ENCODE data around the gene ARHGAP12. TPM values are rescaled to one million over a fixed set of nuclear protein-coding genes. Genes with fewer than 3 reads are reported as not detected.

Gene ARHGAP12
- polyA plus RNA-seq, 1 of the 3 experiments (the other 2 are of a cell fraction): 8.6 TPM

DNA sequence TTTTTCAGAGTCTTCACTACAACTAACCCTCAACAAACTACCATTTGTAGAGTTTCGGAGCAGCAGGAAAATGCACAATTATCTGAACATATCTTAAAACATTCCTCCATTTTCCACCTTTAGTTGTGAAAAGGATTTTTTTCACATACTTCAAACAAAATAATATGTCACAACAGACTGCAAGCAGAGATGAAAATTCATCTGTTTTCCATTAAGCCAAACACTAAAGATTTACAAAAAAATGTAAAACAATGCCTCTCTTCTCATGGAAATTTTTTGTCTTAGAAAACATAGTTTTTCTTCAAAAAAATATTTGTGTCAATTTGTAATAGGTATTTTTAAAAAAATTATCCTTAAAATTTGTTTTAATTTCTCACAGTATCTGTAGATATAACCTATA lies 98.9 kb downstream of the ARHGAP12 start:
- Histone ChIP-seq H3F3A (replicated peaks; ENCODE audit: insufficient read depth) (no peaks in the 10 kb centered on the region), H3K9ac (no peak overlapping the region), H2AFZ (ENCODE audit: low read depth) (no peak overlapping the region), H3K79me2 (ENCODE audit: insufficient read depth) (peaks cover 16% of the 10 kb centered on the region), H3K9me2 (peaks cover 5% of the 10 kb centered on the region; the same call in 1 of the 2 replicates), H3K27ac (ENCODE audit: low read depth in 2 of 2, low read length in 1 of 2) (no peak overlapping the region; a peak in 1 of 4 replicates), H3K4me3 (ENCODE audit: low read depth in 2 of 2, low read length in 1 of 2) (no peak overlapping the region), H3K9me3 (no peaks in the 10 kb centered on the region), H3K4me2 (no peak overlapping the region), H4K20me1 (ENCODE audit: insufficient read depth) (no peaks in the 10 kb centered on the region), H3K36me3 (replicated peaks in 1 of 2; ENCODE audit: control insufficient read depth in 1 of 2, insufficient read depth in 2 of 2, low read length in 1 of 2) (peaks cover 6 to 27% of the 10 kb centered on the region in 2 experiments), H3K4me1 (ENCODE audit: control insufficient read depth in 1 of 2, insufficient read depth in 2 of 2, low read depth in 1 of 2, low read length in 1 of 2) (peaks cover 19 to 21% of the 10 kb centered on the region in 2 experiments), H3K27me3 (ENCODE audit: insufficient read depth) (no peaks in the 10 kb centered on the region)
- 100% methylated on average over 1 of the region's 1 CpG for WGBS (ENCODE audit: low lambda C conversion rate)
- ChIA-PET CTCF (no interaction called here), POLR2A (no interaction called here)
- no peak for DNase-seq
- TF ChIP-seq MEF2A (IDR thresholded peaks at IDR 0.05; ENCODE audit: borderline replicate concordance, low read depth): no peak
- peak; percentile 46 for TF ChIP-seq TCF12 (IDR thresholded peaks at IDR 0.05)
- no peak for TF ChIP-seq FOXJ3 (CRISPR knock-in tag; IDR thresholded peaks at IDR 0.05)

DNA sequence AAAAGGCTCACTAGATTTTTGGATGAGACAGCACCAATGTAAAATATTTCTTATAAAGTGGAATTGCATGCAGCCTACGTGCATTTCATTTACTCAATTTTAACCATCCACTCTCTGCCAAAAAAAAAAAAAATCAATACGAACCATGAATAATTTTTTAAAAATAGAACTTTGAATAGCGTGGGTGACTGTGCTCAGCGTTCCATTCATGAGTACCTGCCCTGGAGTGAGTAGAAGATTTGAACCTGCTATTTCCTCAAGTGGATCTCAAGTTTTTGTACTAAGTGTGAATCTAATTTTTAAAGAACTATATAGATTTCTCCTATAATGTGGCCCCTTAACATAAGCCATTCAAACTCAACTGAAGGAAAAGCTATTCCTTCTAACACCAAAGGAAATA lies 105.3 kb downstream of the ARHGAP12 start:
- H3K4me2 ChIP-seq: no peak overlapping the region
- peaks cover 16% of the 10 kb centered on the region for H3K79me2 ChIP-seq (ENCODE audit: insufficient read depth)
- ChIA-PET POLR2A (no interaction called here), CTCF (no interaction called here)
- H3K9ac ChIP-seq: no peak overlapping the region
- peaks cover 4% of the 10 kb centered on the region for H3F3A ChIP-seq (replicated peaks; ENCODE audit: insufficient read depth)
- no peak overlapping the region for H3K4me3 ChIP-seq (ENCODE audit: low read depth in 2 of 2, low read length in 1 of 2)
- H3K36me3 ChIP-seq (replicated peaks in 1 of 2; ENCODE audit: control insufficient read depth in 1 of 2, insufficient read depth in 2 of 2, low read length in 1 of 2): peaks cover 23 to 59% of the 10 kb centered on the region in 2 experiments
- peaks cover 4% of the 10 kb centered on the region; the same call in 1 of the 2 replicates for H3K9me2 ChIP-seq
- 96% methylated on average over 4 of the region's 4 CpGs for WGBS (ENCODE audit: low lambda C conversion rate)
- DNase-seq: no peak
- no peaks in the 10 kb centered on the region for H3K27me3 ChIP-seq (ENCODE audit: insufficient read depth)
- no peak overlapping the region for H3K27ac ChIP-seq (ENCODE audit: low read depth in 2 of 2, low read length in 1 of 2)
- no peaks in the 10 kb centered on the region for H4K20me1 ChIP-seq (ENCODE audit: insufficient read depth)
- no peaks in the 10 kb centered on the region for H3K9me3 ChIP-seq
- TF ChIP-seq, protein P1, sequence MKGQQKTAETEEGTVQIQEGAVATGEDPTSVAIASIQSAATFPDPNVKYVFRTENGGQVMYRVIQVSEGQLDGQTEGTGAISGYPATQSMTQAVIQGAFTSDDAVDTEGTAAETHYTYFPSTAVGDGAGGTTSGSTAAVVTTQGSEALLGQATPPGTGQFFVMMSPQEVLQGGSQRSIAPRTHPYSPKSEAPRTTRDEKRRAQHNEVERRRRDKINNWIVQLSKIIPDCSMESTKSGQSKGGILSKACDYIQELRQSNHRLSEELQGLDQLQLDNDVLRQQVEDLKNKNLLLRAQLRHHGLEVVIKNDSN (IDR thresholded peaks at IDR 0.05; ENCODE audit: borderline replicate concordance, low read depth): no peak
- TF ChIP-seq, protein P2, sequence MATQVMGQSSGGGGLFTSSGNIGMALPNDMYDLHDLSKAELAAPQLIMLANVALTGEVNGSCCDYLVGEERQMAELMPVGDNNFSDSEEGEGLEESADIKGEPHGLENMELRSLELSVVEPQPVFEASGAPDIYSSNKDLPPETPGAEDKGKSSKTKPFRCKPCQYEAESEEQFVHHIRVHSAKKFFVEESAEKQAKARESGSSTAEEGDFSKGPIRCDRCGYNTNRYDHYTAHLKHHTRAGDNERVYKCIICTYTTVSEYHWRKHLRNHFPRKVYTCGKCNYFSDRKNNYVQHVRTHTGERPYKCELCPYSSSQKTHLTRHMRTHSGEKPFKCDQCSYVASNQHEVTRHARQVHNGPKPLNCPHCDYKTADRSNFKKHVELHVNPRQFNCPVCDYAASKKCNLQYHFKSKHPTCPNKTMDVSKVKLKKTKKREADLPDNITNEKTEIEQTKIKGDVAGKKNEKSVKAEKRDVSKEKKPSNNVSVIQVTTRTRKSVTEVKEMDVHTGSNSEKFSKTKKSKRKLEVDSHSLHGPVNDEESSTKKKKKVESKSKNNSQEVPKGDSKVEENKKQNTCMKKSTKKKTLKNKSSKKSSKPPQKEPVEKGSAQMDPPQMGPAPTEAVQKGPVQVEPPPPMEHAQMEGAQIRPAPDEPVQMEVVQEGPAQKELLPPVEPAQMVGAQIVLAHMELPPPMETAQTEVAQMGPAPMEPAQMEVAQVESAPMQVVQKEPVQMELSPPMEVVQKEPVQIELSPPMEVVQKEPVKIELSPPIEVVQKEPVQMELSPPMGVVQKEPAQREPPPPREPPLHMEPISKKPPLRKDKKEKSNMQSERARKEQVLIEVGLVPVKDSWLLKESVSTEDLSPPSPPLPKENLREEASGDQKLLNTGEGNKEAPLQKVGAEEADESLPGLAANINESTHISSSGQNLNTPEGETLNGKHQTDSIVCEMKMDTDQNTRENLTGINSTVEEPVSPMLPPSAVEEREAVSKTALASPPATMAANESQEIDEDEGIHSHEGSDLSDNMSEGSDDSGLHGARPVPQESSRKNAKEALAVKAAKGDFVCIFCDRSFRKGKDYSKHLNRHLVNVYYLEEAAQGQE (IDR thresholded peaks at IDR 0.05; ENCODE audit: low read depth, low read length): no peak
- TF ChIP-seq POLR2AphosphoS5 (IDR thresholded peaks at IDR 0.05; ENCODE audit: low read depth, low read length) (no peak), RCOR1 (IDR thresholded peaks at IDR 0.05; ENCODE audit: low read length) (no peak), MEF2A (IDR thresholded peaks at IDR 0.05; ENCODE audit: borderline replicate concordance, low read depth) (no peak), GATA2 (CRISPR knock-in tag; IDR thresholded peaks at IDR 0.05) (no peak), JUND (IDR thresholded peaks at IDR 0.05) (no peak), RXRA (IDR thresholded peaks at IDR 0.05; ENCODE audit: borderline replicate concordance, low read depth) (no peak), YY1 (IDR thresholded peaks at IDR 0.05; ENCODE audit: low read depth) (no peak), GABPA (IDR thresholded peaks at IDR 0.05; ENCODE audit: low read depth) (no peak), FOXM1 (IDR thresholded peaks at IDR 0.05; ENCODE audit: low read depth) (no peak), SMC3 (IDR thresholded peaks at IDR 0.05; ENCODE audit: low read depth, low read length) (no peak)
- TF ChIP-seq, protein P3, sequence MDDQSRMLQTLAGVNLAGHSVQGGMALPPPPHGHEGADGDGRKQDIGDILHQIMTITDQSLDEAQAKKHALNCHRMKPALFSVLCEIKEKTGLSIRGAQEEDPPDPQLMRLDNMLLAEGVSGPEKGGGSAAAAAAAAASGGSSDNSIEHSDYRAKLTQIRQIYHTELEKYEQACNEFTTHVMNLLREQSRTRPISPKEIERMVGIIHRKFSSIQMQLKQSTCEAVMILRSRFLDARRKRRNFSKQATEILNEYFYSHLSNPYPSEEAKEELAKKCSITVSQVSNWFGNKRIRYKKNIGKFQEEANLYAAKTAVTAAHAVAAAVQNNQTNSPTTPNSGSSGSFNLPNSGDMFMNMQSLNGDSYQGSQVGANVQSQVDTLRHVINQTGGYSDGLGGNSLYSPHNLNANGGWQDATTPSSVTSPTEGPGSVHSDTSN (IDR thresholded peaks at IDR 0.05): no peak
- TF ChIP-seq, protein P4, sequence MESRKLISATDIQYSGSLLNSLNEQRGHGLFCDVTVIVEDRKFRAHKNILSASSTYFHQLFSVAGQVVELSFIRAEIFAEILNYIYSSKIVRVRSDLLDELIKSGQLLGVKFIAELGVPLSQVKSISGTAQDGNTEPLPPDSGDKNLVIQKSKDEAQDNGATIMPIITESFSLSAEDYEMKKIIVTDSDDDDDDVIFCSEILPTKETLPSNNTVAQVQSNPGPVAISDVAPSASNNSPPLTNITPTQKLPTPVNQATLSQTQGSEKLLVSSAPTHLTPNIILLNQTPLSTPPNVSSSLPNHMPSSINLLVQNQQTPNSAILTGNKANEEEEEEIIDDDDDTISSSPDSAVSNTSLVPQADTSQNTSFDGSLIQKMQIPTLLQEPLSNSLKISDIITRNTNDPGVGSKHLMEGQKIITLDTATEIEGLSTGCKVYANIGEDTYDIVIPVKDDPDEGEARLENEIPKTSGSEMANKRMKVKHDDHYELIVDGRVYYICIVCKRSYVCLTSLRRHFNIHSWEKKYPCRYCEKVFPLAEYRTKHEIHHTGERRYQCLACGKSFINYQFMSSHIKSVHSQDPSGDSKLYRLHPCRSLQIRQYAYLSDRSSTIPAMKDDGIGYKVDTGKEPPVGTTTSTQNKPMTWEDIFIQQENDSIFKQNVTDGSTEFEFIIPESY (IDR thresholded peaks at IDR 0.05; ENCODE audit: borderline replicate concordance, low read depth): no peak
- no peak overlapping the region for H2AFZ ChIP-seq (ENCODE audit: low read depth)
- H3K4me1 ChIP-seq (ENCODE audit: control insufficient read depth in 1 of 2, insufficient read depth in 2 of 2, low read depth in 1 of 2, low read length in 1 of 2): peaks cover 3 to 4% of the 10 kb centered on the region in 2 experiments; a peak in 3 of 4 replicates
